ENCODE results near the gene SYTL1.

- TF ChIP-seq POLR2A (IDR thresholded peaks at IDR 0.05), result no peak
- no peak for TF ChIP-seq CTCF (IDR thresholded peaks at IDR 0.05)
- no peak for TF ChIP-seq POLR2AphosphoS5 (IDR thresholded peaks at IDR 0.05)
Measured at GRCh38 chr1:27301052-27301422, 40.8 kb upstream of the SYTL1 start.
